ENCODE data around the gene TMEM255B. TPM values are rescaled to one million over a fixed set of nuclear protein-coding genes. Genes with fewer than 3 reads are reported as not detected.

TMEM255B gene
- total RNA-seq, 1 donor from 2014 or later = 321 TPM

DNA sequence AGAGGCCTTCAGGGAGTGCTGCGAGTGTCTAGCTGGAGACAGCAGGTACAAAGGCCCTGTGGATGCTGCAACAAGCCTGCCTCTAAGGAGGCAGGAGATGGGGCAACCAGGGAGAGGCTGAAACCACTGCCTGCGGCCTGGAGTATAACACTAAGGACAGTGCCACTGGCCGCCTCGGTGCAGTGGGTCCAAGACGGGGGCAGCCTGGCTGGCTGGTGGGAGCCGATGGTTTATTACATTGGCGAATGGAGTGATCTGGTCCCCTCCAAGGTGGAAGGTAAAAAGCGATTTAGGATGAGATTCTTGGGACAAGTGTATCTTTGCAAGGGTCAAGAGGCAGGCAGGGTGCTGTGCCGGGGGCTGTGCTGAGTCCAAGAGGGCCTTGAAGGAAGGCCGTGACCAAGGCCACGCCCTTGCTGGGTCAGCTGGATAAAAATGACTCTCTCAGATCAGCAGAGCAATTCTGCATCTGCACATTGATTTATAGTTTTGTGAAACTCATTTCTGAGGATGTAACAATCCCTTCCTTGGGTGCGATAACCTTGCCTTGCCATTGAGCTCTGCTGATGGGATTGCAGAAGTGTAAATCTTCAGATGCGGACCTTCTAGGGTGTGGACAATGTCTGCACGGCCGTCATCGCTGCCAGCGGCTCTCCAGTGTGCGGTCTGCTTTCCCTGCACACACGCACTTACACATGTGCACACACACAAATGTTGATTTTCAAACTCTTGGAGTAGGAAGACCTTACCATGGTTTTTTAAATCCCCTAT lies 6.0 kb downstream of the TMEM255B start:
- Mint-ChIP-seq H3K36me3 (ENCODE audit: low read depth, unreplicated experiment) (peaks cover 62% of the 10 kb centered on the region), H3K27ac (ENCODE audit: unreplicated experiment) (no peak overlapping the region), H3K9me3 (ENCODE audit: unreplicated experiment) (no peaks in the 10 kb centered on the region), H3K4me3 (ENCODE audit: unreplicated experiment) (peak overlapping the region; percentile 34), H3K4me1 (ENCODE audit: unreplicated experiment) (peaks cover 61% of the 10 kb centered on the region), H3K27me3 (ENCODE audit: unreplicated experiment) (peaks cover 24% of the 10 kb centered on the region)
- TF ChIP-seq, protein P1, sequence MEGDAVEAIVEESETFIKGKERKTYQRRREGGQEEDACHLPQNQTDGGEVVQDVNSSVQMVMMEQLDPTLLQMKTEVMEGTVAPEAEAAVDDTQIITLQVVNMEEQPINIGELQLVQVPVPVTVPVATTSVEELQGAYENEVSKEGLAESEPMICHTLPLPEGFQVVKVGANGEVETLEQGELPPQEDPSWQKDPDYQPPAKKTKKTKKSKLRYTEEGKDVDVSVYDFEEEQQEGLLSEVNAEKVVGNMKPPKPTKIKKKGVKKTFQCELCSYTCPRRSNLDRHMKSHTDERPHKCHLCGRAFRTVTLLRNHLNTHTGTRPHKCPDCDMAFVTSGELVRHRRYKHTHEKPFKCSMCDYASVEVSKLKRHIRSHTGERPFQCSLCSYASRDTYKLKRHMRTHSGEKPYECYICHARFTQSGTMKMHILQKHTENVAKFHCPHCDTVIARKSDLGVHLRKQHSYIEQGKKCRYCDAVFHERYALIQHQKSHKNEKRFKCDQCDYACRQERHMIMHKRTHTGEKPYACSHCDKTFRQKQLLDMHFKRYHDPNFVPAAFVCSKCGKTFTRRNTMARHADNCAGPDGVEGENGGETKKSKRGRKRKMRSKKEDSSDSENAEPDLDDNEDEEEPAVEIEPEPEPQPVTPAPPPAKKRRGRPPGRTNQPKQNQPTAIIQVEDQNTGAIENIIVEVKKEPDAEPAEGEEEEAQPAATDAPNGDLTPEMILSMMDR (IDR thresholded peaks at IDR 0.05; ENCODE audit: unreplicated experiment) = no peak
- DNase-seq (ENCODE audit: low spot score) = no peak

DNA sequence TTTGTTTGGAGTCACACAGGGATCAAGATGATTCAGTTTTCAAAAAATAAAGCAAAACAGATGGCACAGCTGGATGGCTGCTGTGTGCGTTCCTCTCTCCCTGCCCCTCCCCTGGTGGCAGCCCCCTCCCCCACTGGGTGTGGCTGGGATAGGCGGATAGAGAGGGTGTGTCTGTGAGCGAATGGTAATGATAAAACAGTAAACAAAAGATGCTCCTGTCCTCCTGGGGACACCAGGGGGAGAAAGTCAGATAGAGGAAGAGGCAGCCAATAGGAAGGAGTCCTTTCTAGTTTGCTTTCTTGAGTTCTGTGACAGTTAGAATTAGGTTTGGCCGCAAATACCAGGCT lies 6.5 kb downstream of the TMEM255B start:
- TF ChIP-seq, protein P1 (IDR thresholded peaks at IDR 0.05; ENCODE audit: unreplicated experiment) = no peak
- peak overlapping the region; percentile 42 for H3K27ac Mint-ChIP-seq (ENCODE audit: unreplicated experiment)
- DNase-seq (ENCODE audit: low spot score) = no peak
- H3K4me3 Mint-ChIP-seq (ENCODE audit: unreplicated experiment) = no peak overlapping the region
- H3K9me3 Mint-ChIP-seq (ENCODE audit: unreplicated experiment) = no peaks in the 10 kb centered on the region
- H3K4me1 Mint-ChIP-seq (ENCODE audit: unreplicated experiment) = peaks cover 60% of the 10 kb centered on the region
- H3K27me3 Mint-ChIP-seq (ENCODE audit: unreplicated experiment) = peaks cover 24% of the 10 kb centered on the region
- peaks cover 64% of the 10 kb centered on the region for H3K36me3 Mint-ChIP-seq (ENCODE audit: low read depth, unreplicated experiment)

DNA sequence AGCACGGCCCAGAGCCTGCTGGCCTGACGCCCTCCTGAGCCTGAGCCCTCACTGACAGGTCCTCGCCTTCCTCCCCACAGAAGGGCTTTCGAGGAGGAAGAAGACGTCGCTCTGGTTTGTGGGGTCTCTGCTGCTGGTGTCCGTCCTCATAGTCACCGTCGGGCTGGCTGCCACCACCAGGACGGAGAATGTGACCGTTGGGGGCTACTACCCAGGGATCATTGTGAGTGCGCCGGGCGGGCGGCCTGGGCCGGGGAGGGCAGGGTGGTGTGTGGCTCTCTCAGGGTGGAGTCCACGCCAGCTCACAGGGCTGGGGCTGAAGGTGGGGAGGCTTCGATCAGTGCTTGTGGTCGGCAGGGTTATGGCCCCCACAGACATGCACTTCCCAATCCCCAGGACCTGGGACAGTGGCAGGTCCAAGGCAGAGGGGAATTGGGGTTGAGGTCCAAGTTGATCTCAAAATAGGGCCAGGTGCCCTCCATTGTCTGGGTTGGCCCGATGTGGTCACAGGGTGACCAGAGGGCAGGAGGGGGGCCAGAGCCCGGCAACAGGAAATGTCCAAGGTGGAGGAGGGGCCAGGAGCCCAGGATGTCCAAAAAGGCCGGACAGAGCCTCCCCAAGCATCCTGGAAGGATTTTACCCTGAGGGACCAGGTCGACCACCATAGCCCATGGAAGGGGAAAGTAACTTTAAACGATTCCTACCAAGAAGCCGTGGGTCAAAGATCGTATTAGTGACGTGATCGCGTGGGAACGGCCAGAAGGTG lies 7.2 kb downstream of the TMEM255B start:
- H3K36me3 Mint-ChIP-seq (ENCODE audit: low read depth, unreplicated experiment) = peaks cover 67% of the 10 kb centered on the region
- no peak for DNase-seq (ENCODE audit: low spot score)
- peaks cover 25% of the 10 kb centered on the region for H3K27me3 Mint-ChIP-seq (ENCODE audit: unreplicated experiment)
- H3K4me1 Mint-ChIP-seq (ENCODE audit: unreplicated experiment) = peaks cover 57% of the 10 kb centered on the region
- TF ChIP-seq, protein P1 (IDR thresholded peaks at IDR 0.05; ENCODE audit: unreplicated experiment) = no peak
- H3K4me3 Mint-ChIP-seq (ENCODE audit: unreplicated experiment) = no peak overlapping the region
- no peak overlapping the region for H3K27ac Mint-ChIP-seq (ENCODE audit: unreplicated experiment)
- H3K9me3 Mint-ChIP-seq (ENCODE audit: unreplicated experiment) = no peaks in the 10 kb centered on the region

DNA sequence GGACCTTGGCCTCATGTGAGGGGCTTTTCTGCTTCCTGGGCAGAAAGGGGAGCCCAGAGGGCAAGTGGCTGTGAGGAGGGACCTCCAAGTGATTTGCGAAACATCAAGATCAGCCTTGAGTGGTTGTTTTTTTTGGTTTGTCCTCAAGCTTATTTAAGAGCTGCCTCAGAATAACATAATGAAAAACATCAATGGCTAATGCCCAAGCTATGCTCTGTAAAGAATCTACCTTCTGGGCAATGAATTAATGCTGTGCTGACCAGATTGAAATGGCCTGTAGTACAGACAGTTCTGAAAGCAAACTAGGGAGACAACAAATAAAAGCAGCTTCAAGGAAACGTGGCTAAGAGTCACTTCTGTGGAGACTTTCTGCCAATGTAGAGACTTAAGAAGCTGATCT lies 8.3 kb downstream of the TMEM255B start:
- Mint-ChIP-seq H3K27ac (ENCODE audit: unreplicated experiment) (no peak overlapping the region), H3K36me3 (ENCODE audit: low read depth, unreplicated experiment) (peaks cover 64% of the 10 kb centered on the region), H3K27me3 (ENCODE audit: unreplicated experiment) (peaks cover 26% of the 10 kb centered on the region), H3K4me3 (ENCODE audit: unreplicated experiment) (no peak overlapping the region), H3K4me1 (ENCODE audit: unreplicated experiment) (peaks cover 46% of the 10 kb centered on the region), H3K9me3 (ENCODE audit: unreplicated experiment) (no peaks in the 10 kb centered on the region)
- no peak for DNase-seq (ENCODE audit: low spot score)
- TF ChIP-seq, protein P1 (IDR thresholded peaks at IDR 0.05; ENCODE audit: unreplicated experiment) = no peak
